ENCODE measurements around the gene RIPOR3.
"Not testable (repeated sequence)": the region's sequence is repeated elsewhere in the genome, so short reads cannot be mapped to it uniquely, and the experiment has no call there.

Gene RIPOR3

DNA sequence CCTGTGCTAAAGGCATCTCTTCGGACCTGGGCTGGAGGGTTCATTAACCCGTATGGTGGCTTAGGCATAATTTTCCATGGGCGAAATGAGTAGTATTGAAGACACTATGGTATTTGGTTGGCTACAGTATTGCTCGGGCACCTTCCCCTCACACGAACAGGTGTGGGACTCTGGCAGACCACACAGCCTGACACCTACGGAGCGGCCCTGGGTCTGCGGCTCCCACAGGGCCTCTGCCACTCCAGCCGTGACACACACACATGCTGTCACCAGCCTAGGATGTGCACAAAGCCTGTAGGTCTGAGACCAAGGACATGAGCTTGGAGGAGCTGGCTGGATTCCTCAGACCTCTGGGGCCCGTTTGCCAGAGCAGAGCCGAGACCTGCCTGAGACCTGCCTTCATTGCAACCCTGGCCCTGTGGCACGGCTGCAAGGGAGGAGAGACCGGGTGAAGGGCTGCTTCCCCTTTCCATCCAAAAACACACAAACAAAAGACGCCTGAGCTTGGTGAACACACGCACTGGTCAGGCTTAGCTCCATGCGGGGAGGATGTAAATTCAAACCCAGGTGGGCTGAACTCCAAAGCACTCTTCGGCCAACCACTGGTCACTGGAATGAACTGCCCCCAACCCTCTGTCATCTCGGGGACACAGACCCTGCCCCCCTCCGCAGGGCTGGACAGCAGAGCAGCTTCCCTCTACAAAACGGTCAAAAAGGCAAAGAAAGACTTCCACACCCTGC lies 51.2 kb downstream of the RIPOR3 start:
- H3K27ac ChIP-seq, H3K4me3 ChIP-seq: not testable (repeated sequence)

- H3K27ac ChIP-seq = peak overlapping the region in 1 of 21 experiments; percentile 7
- not testable (repeated sequence) for H3K4me3 ChIP-seq
Measured at GRCh38 chr20:50638015-50638847, 53.1 kb downstream of the RIPOR3 start.

GRCh38 chr20:50636601-50637540 lies 54.5 kb downstream of the RIPOR3 start:
- no peak overlapping the region for H3K4me3 ChIP-seq

GRCh38 chr20:50635676-50636600 lies 55.4 kb downstream of the RIPOR3 start:
- H3K27ac ChIP-seq = peak overlapping the region in 1 of 21 experiments; percentile 19
- no peak overlapping the region for H3K4me3 ChIP-seq

More at GRCh38 chr20:50636601-50637540, 54.5 kb downstream of the RIPOR3 start:
- peak overlapping the region in 2 of 21 experiments; percentile 11 to 19 for H3K27ac ChIP-seq

- H3K4me3 ChIP-seq = no peak overlapping the region
Measured at GRCh38 chr20:50635014-50635557, 56.3 kb downstream of the RIPOR3 start.

GRCh38 chr20:50634191-50634590 lies 57.2 kb downstream of the RIPOR3 start:
- H3K27ac ChIP-seq = no peak overlapping the region
- H3K4me3 ChIP-seq = no peak overlapping the region

More at GRCh38 chr20:50635014-50635557, 56.3 kb downstream of the RIPOR3 start:
- no peak overlapping the region for H3K27ac ChIP-seq

GRCh38 chr20:50633361-50633760 lies 58.0 kb downstream of the RIPOR3 start:
- H3K4me3 ChIP-seq = no peak overlapping the region
- no peak overlapping the region for H3K27ac ChIP-seq

GRCh38 chr20:50632701-50633100 lies 58.6 kb downstream of the RIPOR3 start:
- H3K27ac ChIP-seq = no peak overlapping the region
- H3K4me3 ChIP-seq = no peak overlapping the region

GRCh38 chr20:50632236-50632635 lies 59.1 kb downstream of the RIPOR3 start:
- H3K27ac ChIP-seq = no peak overlapping the region

DNA sequence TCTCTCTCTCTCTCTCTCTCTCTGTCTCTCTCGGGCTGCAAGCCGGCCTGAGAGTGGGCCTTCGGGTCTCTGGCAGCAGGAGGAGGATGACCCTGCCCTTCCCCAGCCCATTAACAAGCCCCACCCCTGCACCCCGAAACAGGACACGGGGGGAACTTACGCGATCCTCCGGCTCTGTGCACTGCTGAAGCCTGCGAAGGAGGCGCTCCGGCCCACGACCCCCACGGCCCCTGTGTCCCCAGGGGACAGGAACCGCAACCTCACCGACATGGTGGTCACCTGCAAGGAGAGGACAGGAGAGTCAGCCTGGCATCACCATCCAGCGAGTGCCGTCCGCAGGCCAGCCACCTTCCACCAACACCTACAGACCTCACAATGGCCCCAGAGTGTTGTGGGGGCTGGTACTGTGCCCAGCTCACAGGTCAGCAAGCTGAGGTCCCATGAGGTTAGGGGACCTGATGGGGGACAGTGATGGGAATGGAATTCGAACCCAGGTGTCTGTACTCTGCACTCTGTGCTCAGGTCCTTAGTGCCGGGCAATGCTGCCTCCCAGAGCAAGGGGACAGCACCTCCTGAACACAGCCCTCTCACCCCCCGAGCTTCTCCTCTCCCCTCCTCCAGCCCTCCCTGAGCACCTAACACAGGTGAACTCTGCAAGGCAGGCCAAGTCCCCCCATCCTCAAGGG lies 60.6 kb downstream of the RIPOR3 start:
- no peak overlapping the region for H3K4me3 ChIP-seq
- H3K27ac ChIP-seq = no peak overlapping the region

More at GRCh38 chr20:50632236-50632635, 59.1 kb downstream of the RIPOR3 start:
- H3K4me3 ChIP-seq = no peak overlapping the region

- H3K4me3 ChIP-seq = no peak overlapping the region
- H3K27ac ChIP-seq = no peak overlapping the region
Measured at GRCh38 chr20:50629670-50630045, 61.7 kb downstream of the RIPOR3 start.

- no peak overlapping the region for H3K27ac ChIP-seq
- no peak overlapping the region for H3K4me3 ChIP-seq
Measured at GRCh38 chr20:50628853-50629669, 62.3 kb downstream of the RIPOR3 start.

DNA sequence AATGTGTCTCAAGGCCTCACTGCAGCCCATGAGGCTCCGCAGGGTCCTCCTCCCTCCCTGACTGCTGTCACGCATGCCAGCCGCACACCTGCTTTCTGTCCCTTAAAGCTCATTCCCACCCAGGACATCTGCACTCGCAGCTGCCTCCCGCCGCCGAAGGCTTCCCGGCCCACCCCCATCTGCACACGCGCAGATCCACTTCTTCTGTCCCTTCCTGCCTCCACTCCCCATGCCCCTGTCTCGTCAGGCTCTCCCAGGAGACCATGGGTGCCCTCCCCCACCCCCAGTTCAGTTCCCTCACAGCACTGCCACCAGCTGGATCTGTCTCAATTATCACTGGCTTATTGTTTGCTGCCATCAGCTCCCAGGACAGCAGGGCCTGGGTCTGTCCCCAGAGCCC lies 63.0 kb downstream of the RIPOR3 start:
- no peak overlapping the region for H3K27ac ChIP-seq

GRCh38 chr20:50627747-50628146 lies 63.6 kb downstream of the RIPOR3 start:
- Histone ChIP-seq H3K4me3 (no peak overlapping the region), H3K27ac (no peak overlapping the region)

More for the DNA sequence above, 63.0 kb downstream of the RIPOR3 start:
- no peak overlapping the region for H3K4me3 ChIP-seq

- H3K27ac ChIP-seq = peak overlapping the region in 2 of 21 experiments; percentile 1 to 6
- no peak overlapping the region for H3K4me3 ChIP-seq
Measured at GRCh38 chr20:50625986-50626677, 65.2 kb downstream of the RIPOR3 start.

DNA sequence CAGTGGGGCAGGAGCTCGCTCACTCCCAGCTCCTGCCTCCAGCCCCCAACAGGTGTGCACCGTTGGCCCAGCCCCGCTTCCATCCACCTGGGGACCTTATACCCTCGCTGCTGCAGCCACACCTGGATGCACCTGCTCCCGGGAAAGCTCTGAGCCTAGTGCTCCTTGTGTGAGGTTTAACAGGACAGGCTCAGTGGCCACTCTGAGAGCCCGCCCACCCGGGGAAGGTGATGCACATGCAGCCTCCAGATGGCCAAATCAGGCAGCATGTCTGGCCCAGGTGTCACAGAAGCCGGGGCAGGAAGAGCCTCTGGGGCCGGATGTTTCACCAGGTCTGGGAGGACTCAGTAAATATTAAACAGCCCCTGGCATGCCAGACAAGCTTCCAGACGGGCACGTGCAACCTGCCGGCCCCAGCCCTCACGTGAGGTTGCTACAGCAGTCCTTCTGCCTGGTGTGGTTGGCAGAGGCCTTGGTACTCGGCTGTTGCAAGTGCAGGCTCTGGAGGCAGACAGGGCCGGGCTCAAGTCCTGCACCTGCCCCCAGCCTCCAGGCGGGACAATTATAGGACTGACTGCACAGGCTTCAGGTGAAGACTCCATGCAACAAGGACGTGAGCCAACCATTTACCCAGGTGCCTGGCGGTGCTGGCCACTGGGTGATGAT lies 66.9 kb downstream of the RIPOR3 start:
- Histone ChIP-seq H3K27ac (no peak overlapping the region), H3K4me3 (no peak overlapping the region)

Measured in skin epidermis (tissue), 12 donors.